Natural killer cell (primary cell): Measurements from ENCODE around the gene BLOC1S2. TPM values are rescaled to one million over a fixed set of nuclear protein-coding genes. Genes with fewer than 3 reads are reported as not detected.
"Not testable (repeated sequence)": the region's sequence is repeated elsewhere in the genome, so short reads cannot be mapped to it uniquely, and the experiment has no call there.

Experiments used
- ATAC-seq, 3 donors: fragments of 150-1000 bp in 2 of 3; fragments of 200-7000 bp in 1 of 3; cut with Tn5 transposase; 1 replicate in 1 of 3; 2 replicates in 2 of 3; pipeline ENCODE4 v1.10.0; 2021; ENCODE audit warnings: mild to moderate bottlenecking in 2 of 3, moderate library complexity in 2 of 3
- DNase-seq, 2 donors: peaks; one replicate each; pipeline versions ENCODE4 v3.0.0 to v3.0.0-alpha.2; 2013 to 2021; ENCODE audit warnings: mixed read lengths in 1 of 2
- H3K27ac ChIP-seq: one replicate; pipeline ENCODE4 v1.5.1; 2013; ENCODE audit warnings: mild to moderate bottlenecking, low read length
- H3K27me3 ChIP-seq: one replicate; pipeline ENCODE4 v1.6.1; 2013; ENCODE audit warnings: low read length; ENCODE audit not compliant: control insufficient read depth, insufficient read depth
- H3K36me3 ChIP-seq: one replicate; pipeline ENCODE4 v1.6.1; 2013; ENCODE audit warnings: low read length; ENCODE audit not compliant: control insufficient read depth, insufficient read depth
- H3K4me1 ChIP-seq: one replicate; pipeline ENCODE4 v1.6.1; 2013; ENCODE audit warnings: low read length; ENCODE audit not compliant: control insufficient read depth, insufficient read depth
- H3K4me3 ChIP-seq: one replicate; pipeline ENCODE4 v1.5.1; 2013; ENCODE audit warnings: low read length
- H3K9me3 ChIP-seq: one replicate; pipeline ENCODE4 v1.6.1; 2013; ENCODE audit warnings: low read length; ENCODE audit not compliant: control insufficient read depth, insufficient read depth
- H3K27ac Mint-ChIP-seq, 2 donors: one replicate each; pipeline ENCODE4 v1.8.0; 2022; ENCODE audit warnings: mild to moderate bottlenecking in 2 of 2, mixed read lengths in 2 of 2, moderate library complexity in 1 of 2
- H3K27me3 Mint-ChIP-seq, 2 donors: one replicate each; pipeline ENCODE4 v1.8.0; 2022; ENCODE audit warnings: low read depth in 2 of 2, mixed read lengths in 2 of 2
- H3K36me3 Mint-ChIP-seq: one replicate; pipeline ENCODE4 v1.8.0; 2022; ENCODE audit warnings: mixed read lengths
- H3K4me1 Mint-ChIP-seq, 2 donors: one replicate each; pipeline ENCODE4 v1.8.0; 2022; ENCODE audit warnings: mixed read lengths in 2 of 2
- H3K4me3 Mint-ChIP-seq: one replicate; pipeline ENCODE4 v1.8.0; 2022; ENCODE audit warnings: mild to moderate bottlenecking, moderate library complexity, mixed read lengths
- H3K9me3 Mint-ChIP-seq, 2 donors: one replicate each; pipeline ENCODE4 v1.8.0; 2022; ENCODE audit warnings: mixed read lengths in 2 of 2
- WGBS: methylation state at CpG from one replicate; pipeline ENCODE4 v1.1.7; 2013; ENCODE audit warnings: missing lambda C conversion rate; ENCODE audit not compliant: insufficient coverage; 5-methylcytosine and 5-hydroxymethylcytosine counted together
- intact Hi-C: fragments of 100-400 bp; cut with micrococcal nuclease; formaldehyde crosslinking; loops from one replicate; pipeline ENCODE4 v1.14.2; 2022
- total RNA-seq, 4 donors: library from RNA; stranded (reverse); fragments of 120-200 nt in 1 of 4; gene quantifications; one replicate each; pipeline versions ENCODE4 v1.2.3 to v1.2.4, GENCODE V29; 2013 to 2022
- TF ChIP-seq, protein P1 (sequence below): fragments of 200-600 bp; IDR thresholded peaks from one replicate; pipeline ENCODE4 v1.8.0; 2022; ENCODE audit warnings: antibody characterized with exemption

The BLOC1S2 gene
- total RNA-seq, 3 donors from 2014 or later (not counting 1 experiment from before 2014, with no cell fraction given) = 36.7 to 63.7 (median 60.4) TPM

DNA sequence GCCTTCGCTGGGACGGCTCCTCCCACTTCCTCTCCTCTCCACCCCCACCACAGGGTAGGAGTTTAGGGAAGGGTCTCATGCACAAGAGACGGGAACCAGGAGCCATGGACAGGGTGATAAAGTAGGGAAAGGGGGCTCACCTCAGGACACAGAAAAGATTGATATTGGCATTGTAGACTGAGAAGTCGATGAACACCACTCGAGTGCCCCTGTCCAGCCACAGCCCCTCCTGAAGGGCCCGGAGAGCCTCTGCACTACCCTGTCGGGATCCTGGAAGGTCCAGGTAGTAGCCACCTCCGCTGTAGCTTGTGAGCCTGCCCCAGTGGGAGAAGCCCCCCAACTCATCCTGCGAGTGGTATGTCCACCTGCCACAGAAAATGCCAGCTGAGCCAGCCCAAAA, 10.8 kb upstream of the BLOC1S2 start:
- TF ChIP-seq, protein P1, sequence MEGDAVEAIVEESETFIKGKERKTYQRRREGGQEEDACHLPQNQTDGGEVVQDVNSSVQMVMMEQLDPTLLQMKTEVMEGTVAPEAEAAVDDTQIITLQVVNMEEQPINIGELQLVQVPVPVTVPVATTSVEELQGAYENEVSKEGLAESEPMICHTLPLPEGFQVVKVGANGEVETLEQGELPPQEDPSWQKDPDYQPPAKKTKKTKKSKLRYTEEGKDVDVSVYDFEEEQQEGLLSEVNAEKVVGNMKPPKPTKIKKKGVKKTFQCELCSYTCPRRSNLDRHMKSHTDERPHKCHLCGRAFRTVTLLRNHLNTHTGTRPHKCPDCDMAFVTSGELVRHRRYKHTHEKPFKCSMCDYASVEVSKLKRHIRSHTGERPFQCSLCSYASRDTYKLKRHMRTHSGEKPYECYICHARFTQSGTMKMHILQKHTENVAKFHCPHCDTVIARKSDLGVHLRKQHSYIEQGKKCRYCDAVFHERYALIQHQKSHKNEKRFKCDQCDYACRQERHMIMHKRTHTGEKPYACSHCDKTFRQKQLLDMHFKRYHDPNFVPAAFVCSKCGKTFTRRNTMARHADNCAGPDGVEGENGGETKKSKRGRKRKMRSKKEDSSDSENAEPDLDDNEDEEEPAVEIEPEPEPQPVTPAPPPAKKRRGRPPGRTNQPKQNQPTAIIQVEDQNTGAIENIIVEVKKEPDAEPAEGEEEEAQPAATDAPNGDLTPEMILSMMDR = no peak
- no peaks in the 10 kb centered on the region for H3K4me1 Mint-ChIP-seq
- H3K4me3 ChIP-seq = no peak overlapping the region
- H3K4me1 ChIP-seq = peaks cover 3% of the 10 kb centered on the region
- H3K4me3 Mint-ChIP-seq = no peak overlapping the region
- peaks cover 0 to 3% of the 10 kb centered on the region in 2 donors for H3K9me3 Mint-ChIP-seq
- WGBS = 84% methylated on average over 7 of the region's 9 CpGs
- peaks cover 27 to 35% of the 10 kb centered on the region in 2 donors for H3K27me3 Mint-ChIP-seq
- intact Hi-C loops = no loop called here
- DNase-seq (no peak), ATAC-seq (no peak)
- H3K36me3 ChIP-seq = no peaks in the 10 kb centered on the region
- peaks cover 3% of the 10 kb centered on the region for H3K27me3 ChIP-seq
- no peaks in the 10 kb centered on the region for H3K9me3 ChIP-seq
- H3K36me3 Mint-ChIP-seq = no peaks in the 10 kb centered on the region
- H3K27ac ChIP-seq = no peak overlapping the region
- H3K27ac Mint-ChIP-seq = no peak overlapping the region

DNA sequence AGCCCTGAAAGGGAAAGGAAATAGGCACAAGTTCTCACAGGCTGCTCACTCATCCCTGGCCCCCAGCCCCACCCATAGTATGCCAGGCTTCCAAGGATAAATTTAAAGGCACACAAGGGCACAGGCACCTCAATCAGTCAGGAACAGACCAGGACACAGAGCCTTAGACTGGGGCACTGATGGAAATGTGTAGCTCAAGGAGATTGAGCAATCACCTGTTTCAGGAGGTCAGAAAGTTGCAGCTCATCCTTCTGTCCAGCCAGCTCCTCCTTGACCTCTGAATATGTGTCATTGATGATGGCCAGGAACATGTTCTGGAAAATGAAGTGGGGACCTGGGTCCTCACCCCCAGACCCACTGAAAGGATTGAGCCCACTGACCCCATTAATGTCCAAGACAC, 6.6 kb upstream of the BLOC1S2 start:
- H3K27me3 Mint-ChIP-seq = peaks cover 20 to 28% of the 10 kb centered on the region in 2 donors
- TF ChIP-seq, protein P1 = no peak
- Histone ChIP-seq H3K27me3 (peaks cover 3% of the 10 kb centered on the region), H3K36me3 (no peaks in the 10 kb centered on the region), H3K4me3 (no peak overlapping the region), H3K4me1 (peaks cover 7% of the 10 kb centered on the region), H3K27ac (no peak overlapping the region), H3K9me3 (no peaks in the 10 kb centered on the region)
- H3K36me3 Mint-ChIP-seq = no peaks in the 10 kb centered on the region
- no peak overlapping the region for H3K27ac Mint-ChIP-seq
- no peaks in the 10 kb centered on the region for H3K9me3 Mint-ChIP-seq
- no peak for ATAC-seq
- no peak overlapping the region for H3K4me3 Mint-ChIP-seq
- intact Hi-C loops = no loop called here
- DNase-seq = no peak
- no peaks in the 10 kb centered on the region for H3K4me1 Mint-ChIP-seq

DNA sequence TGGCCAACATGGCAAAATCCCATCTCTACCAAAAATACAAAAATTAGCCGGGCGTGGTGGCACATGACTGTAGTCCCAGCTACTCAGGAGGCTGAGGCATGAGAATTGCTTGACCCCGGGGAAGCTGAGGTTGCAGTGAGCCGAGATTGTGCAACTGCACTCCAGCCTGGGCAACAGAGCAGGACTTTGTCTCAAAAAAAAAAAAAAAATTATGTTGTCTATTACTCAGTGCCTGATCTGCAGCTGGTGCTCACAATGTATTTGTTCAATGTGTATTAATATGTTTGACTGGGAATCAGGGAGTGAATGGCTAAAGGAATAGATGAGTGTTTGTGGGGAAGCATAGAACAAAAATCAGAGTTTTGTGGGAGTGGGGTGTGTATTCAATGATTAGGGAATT, 5.8 kb upstream of the BLOC1S2 start:
- 92% methylated on average over 4 of the region's 4 CpGs for whole genome bisulfite sequencing
- H3K27ac Mint-ChIP-seq, intact Hi-C loops, H3K36me3 Mint-ChIP-seq, H3K27me3 ChIP-seq, H3K27ac ChIP-seq, H3K9me3 ChIP-seq, DNase-seq, H3K4me1 ChIP-seq, H3K4me3 ChIP-seq, H3K36me3 ChIP-seq, H3K4me3 Mint-ChIP-seq, H3K4me1 Mint-ChIP-seq, H3K9me3 Mint-ChIP-seq, ATAC-seq: not testable (repeated sequence)
- H3K27me3 Mint-ChIP-seq = peaks cover 20 to 28% of the 10 kb centered on the region in 2 donors

DNA sequence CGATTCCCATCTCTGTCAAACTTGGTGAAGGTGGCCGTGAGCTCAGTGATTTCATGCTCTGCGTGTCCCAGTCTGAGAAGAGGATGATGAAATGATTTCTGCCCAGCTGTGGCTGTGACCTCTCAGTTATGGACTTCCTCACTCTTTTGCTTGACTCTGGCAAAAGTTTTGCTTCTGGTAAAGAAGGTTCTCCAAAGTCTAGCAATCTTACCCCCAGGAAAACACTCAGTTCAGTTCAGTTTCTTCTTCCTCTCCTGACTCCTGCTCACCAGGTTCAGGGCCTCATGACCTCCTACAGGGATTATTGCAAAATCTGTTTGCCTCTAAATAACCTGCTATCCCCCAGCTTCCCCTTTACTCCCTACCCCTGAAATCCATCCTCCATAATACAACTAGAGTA, 4.9 kb upstream of the BLOC1S2 start:
- Mint-ChIP-seq H3K27ac (no peak overlapping the region), H3K4me3 (no peak overlapping the region), H3K9me3 (no peaks in the 10 kb centered on the region), H3K27me3 (peaks cover 11 to 19% of the 10 kb centered on the region in 2 donors), H3K36me3 (no peaks in the 10 kb centered on the region), H3K4me1 (peaks cover 6 to 13% of the 10 kb centered on the region in 2 donors)
- ATAC-seq (no peak), DNase-seq (no peak)
- no peaks in the 10 kb centered on the region for H3K9me3 ChIP-seq
- intact Hi-C loops = no loop called here
- H3K27ac ChIP-seq = no peak overlapping the region
- no peaks in the 10 kb centered on the region for H3K36me3 ChIP-seq
- WGBS = 70% methylated on average over 3 of the region's 3 CpGs
- TF ChIP-seq, protein P1 = no peak
- H3K27me3 ChIP-seq = no peaks in the 10 kb centered on the region
- H3K4me3 ChIP-seq = no peak overlapping the region
- peaks cover 12% of the 10 kb centered on the region for H3K4me1 ChIP-seq
